Measurements from ENCODE around the gene MREG.
"Not testable (repeated sequence)": the region's sequence is repeated elsewhere in the genome, so short reads cannot be mapped to it uniquely, and the experiment has no call there.

- not testable (repeated sequence) for TF ChIP-seq POLR2AphosphoS5 (IDR thresholded peaks at IDR 0.05; ENCODE audit: low read depth); CTCF (conservative IDR thresholded peaks at IDR 0.05; ENCODE audit: low read depth in 2 of 2); EZH2phosphoT487 (IDR thresholded peaks at IDR 0.05; ENCODE audit: unreplicated experiment); EZH2 (IDR thresholded peaks at IDR 0.05; ENCODE audit: low read depth, unreplicated experiment); CREB1 (CRISPR knock-in tag; IDR thresholded peaks at IDR 0.05; ENCODE audit: low read depth); REST (IDR thresholded peaks at IDR 0.05; ENCODE audit: unreplicated experiment); ETS1 (IDR thresholded peaks at IDR 0.05); STAT1 (IDR thresholded peaks at IDR 0.05; ENCODE audit: unreplicated experiment); ZNF114 (CRISPR knock-in tag; IDR thresholded peaks at IDR 0.05); JUNB (IDR thresholded peaks at IDR 0.05; ENCODE audit: unreplicated experiment)
Observed at GRCh38 chr2:215970894-215971293, 42.5 kb downstream of the MREG start.

Measured in GM23338 (cell line).